Measurements from ENCODE around the gene ACSM4.

Gene ACSM4

GRCh38 chr12:7375145-7375543, 71.3 kb downstream of the ACSM4 start:
- Histone ChIP-seq H3K36me3 (ENCODE audit: low read depth) (no peaks in the 10 kb centered on the region), H3K4me3 (ENCODE audit: severe bottlenecking) (no peak overlapping the region), H3K9me3 (ENCODE audit: severe bottlenecking) (no peaks in the 10 kb centered on the region), H3K27ac (ENCODE audit: poor library complexity, severe bottlenecking) (no peak overlapping the region), H3K27me3 (ENCODE audit: insufficient read depth, poor library complexity, severe bottlenecking) (no peaks in the 10 kb centered on the region), H3K4me1 (ENCODE audit: insufficient read depth, poor library complexity, severe bottlenecking) (no peaks in the 10 kb centered on the region)
- ATAC-seq (ENCODE audit: low read depth) (no peak), DNase-seq (ENCODE audit: low spot score) (no peak)
- no peak for TF ChIP-seq CTCF (IDR thresholded peaks at IDR 0.05; ENCODE audit: poor library complexity, severe bottlenecking)

- no peaks in the 10 kb centered on the region for H3K36me3 ChIP-seq (ENCODE audit: low read depth)
- no peaks in the 10 kb centered on the region for H3K4me1 ChIP-seq (ENCODE audit: insufficient read depth, poor library complexity, severe bottlenecking)
- H3K27me3 ChIP-seq (ENCODE audit: insufficient read depth, poor library complexity, severe bottlenecking) = no peaks in the 10 kb centered on the region
- no peak overlapping the region for H3K4me3 ChIP-seq (ENCODE audit: severe bottlenecking)
- TF ChIP-seq CTCF (IDR thresholded peaks at IDR 0.05; ENCODE audit: poor library complexity, severe bottlenecking) = no peak
- no peak overlapping the region for H3K27ac ChIP-seq (ENCODE audit: poor library complexity, severe bottlenecking)
- DNase-seq (ENCODE audit: low spot score) (no peak), ATAC-seq (ENCODE audit: low read depth) (no peak)
- no peaks in the 10 kb centered on the region for H3K9me3 ChIP-seq (ENCODE audit: severe bottlenecking)
Measured at GRCh38 chr12:7376196-7376595, 72.3 kb downstream of the ACSM4 start.

Data from RWPE2 (cell line).